Testis (tissue), 3 donors: ENCODE measurements around the gene ADRM1. TPM values are rescaled to one million over a fixed set of nuclear protein-coding genes. Genes with fewer than 3 reads are reported as not detected.

ENCODE experiments used
- DNase-seq: peaks from one replicate; pipeline ENCODE4 v3.0.0-alpha.2; 2019
- H3K27ac ChIP-seq, 2 donors: fragments of 200-600 bp; sonication (generic); one replicate each; pipeline ENCODE4 v1.5.1; 2019
- H3K27me3 ChIP-seq: fragments of 200-600 bp; sonication (generic); one replicate; pipeline ENCODE4 v1.5.1; 2019
- H3K36me3 ChIP-seq: fragments of 200-600 bp; sonication (generic); one replicate; pipeline ENCODE4 v1.5.1; 2017; ENCODE audit warnings: low read depth; ENCODE audit errors: missing control alignments
- H3K4me1 ChIP-seq: fragments of 200-600 bp; sonication (generic); one replicate; pipeline ENCODE4 v1.5.1; 2019
- H3K4me3 ChIP-seq, 2 donors: fragments of 200-600 bp; sonication (generic); one replicate each; pipeline ENCODE4 v1.5.1; 2017 to 2019
- H3K9me3 ChIP-seq: fragments of 200-600 bp; sonication (generic); one replicate; pipeline ENCODE4 v1.5.1; 2017
- POLR2A ChIP-seq: fragments of 450-650 bp; IDR thresholded peaks from one replicate; pipeline ENCODE4 v1.6.1; 2017; ENCODE audit warnings: antibody characterized with exemption, mild to moderate bottlenecking, moderate library complexity
- WGBS, 2 donors: methylation state at CpG; one replicate each; pipeline ENCODE4 v1.1.5; 2018; 5-methylcytosine and 5-hydroxymethylcytosine counted together
- intact Hi-C: fragments of 100-400 bp; cut with DNase I; formaldehyde crosslinking; loops from one replicate; pipeline ENCODE4 v1.15.1; 2023; ENCODE audit warnings: low total_unique reads
- polyA plus RNA-seq: library from polyadenylated mRNA; stranded (reverse); fragments of 350-450 nt; fragmentation: Illumina TruSeq; extraction: RNeasy Lipid Tissue Mini Kit (QIAGEN cat#74804); gene quantifications from one replicate; pipeline ENCODE4 v1.2.3, GENCODE V29; 2014; ENCODE audit warnings: low read depth, low replicate concordance; ENCODE audit not compliant: insufficient read depth
- total RNA-seq, 2 donors: library from RNA; depleted of rRNA; stranded (reverse); fragments of >200 nt; gene quantifications; one replicate each; pipeline ENCODE4 v1.2.3, GENCODE V29; 2016
- TF ChIP-seq, protein P1 (sequence below), 3 experiments: fragments of 450-650 bp in 2 of 3; fragments of 200-600 bp in 1 of 3; sonication (generic) in 1 of 3; IDR thresholded peaks; one replicate each; pipeline ENCODE4 v1.5.1; 2016 to 2019; ENCODE audit warnings: antibody characterized with exemption in 3 of 3, mild to moderate bottlenecking in 2 of 3, moderate library complexity in 1 of 3

ADRM1 gene
- total and polyA plus RNA-seq, 3 donors from 2014 or later: 191 to 286 (median 283) TPM

DNA sequence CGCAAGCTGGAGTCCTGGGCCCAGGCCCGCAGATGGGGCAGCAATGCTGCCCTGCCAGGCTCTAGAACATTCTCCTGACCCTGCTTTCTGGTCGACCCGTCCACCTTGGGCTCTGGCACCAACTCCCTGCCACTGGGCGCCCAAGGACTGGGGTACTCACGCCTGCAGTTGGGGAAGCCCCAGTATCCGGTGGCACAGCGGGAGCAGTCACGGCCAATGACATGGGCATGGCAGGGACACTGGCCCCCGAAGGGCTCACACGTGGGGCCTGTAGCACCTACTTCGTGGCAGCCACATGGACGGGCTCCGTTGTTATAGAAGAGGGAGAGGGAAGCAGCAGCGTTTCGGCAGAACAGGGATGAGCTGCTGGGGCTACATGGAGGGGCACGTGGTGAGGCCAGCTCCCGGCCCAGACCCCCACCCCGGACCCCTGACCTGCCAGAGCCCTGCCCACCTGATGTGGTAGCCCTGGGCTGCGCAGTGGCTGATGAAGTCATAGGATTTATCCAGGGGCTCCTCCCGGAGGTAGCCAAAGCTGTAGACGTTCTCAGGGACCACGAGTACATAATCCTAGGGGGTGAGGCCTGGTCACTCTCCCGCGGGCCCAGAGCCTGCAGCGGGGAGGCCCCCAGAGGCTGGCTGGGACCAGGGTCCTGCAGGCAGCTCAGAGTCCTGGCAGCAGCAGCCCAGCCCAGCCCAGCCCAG, 26.0 kb downstream of the ADRM1 start:
- intact Hi-C loops: no loop called here
- TF ChIP-seq, protein P1, sequence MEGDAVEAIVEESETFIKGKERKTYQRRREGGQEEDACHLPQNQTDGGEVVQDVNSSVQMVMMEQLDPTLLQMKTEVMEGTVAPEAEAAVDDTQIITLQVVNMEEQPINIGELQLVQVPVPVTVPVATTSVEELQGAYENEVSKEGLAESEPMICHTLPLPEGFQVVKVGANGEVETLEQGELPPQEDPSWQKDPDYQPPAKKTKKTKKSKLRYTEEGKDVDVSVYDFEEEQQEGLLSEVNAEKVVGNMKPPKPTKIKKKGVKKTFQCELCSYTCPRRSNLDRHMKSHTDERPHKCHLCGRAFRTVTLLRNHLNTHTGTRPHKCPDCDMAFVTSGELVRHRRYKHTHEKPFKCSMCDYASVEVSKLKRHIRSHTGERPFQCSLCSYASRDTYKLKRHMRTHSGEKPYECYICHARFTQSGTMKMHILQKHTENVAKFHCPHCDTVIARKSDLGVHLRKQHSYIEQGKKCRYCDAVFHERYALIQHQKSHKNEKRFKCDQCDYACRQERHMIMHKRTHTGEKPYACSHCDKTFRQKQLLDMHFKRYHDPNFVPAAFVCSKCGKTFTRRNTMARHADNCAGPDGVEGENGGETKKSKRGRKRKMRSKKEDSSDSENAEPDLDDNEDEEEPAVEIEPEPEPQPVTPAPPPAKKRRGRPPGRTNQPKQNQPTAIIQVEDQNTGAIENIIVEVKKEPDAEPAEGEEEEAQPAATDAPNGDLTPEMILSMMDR (IDR thresholded peaks at IDR 0.05): no peak
- TF ChIP-seq POLR2A: no peak
- peaks cover under 1% of the 10 kb centered on the region for H3K4me1 ChIP-seq
- no peaks in the 10 kb centered on the region for H3K9me3 ChIP-seq
- no peaks in the 10 kb centered on the region for H3K27me3 ChIP-seq
- H3K36me3 ChIP-seq: no peaks in the 10 kb centered on the region
- no peak for DNase-seq
- no peak overlapping the region for H3K4me3 ChIP-seq
- no peak overlapping the region for H3K27ac ChIP-seq
- WGBS, 2 donors: 83 to 93% methylated on average over 7 to 26 of the region's 26 CpGs

DNA sequence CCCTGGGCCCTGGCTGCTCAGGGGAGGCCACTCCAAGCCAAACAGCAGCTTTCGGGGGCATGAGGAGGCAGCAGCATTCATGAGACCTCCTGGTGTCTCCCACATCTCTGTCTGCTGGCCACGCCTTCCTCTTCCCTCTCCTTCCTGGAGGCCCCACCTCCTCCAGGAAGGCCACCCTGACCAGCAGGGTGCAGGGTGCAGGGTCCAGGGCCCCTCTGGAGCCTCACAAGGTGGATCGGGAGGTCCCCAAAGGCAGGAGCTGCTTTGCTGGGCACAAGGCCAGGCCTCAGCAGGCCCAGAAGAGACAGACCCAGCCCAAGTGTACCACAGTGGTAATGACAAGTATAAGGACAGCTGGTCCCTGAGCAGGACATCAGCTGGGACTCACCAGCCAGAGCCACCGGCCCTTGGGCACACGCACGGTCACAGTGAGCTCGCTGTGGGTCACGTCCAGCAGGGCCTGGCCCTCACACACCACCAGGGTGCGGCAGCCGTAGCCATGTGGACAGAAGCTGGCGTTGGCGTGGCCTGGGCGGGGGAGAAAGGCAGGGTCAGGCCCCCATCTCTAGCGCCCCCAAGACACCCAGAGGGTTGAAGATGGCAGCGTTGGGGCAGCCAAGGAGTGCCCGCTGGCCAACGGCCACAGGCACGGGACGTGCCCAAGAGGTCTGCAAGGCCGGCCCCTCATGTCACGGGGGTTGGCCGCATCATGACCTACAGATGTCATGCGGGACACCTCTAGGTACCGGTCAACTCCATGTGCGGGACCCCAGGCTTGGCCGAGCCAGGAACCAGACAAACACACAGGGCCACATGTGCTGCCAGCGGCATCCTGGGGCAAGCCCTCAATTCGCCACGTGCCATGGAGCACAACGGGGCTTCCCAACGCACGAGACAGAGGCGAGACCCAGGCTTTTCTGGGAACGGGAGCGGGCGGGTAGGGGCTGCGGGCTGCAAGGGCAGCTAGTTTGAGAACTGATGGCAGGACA, 26.9 kb downstream of the ADRM1 start:
- 95 to 96% methylated on average over 15 to 37 of the region's 37 CpGs for WGBS, 2 donors
- Histone ChIP-seq H3K27me3 (no peaks in the 10 kb centered on the region), H3K36me3 (no peaks in the 10 kb centered on the region), H3K4me1 (no peaks in the 10 kb centered on the region), H3K9me3 (no peaks in the 10 kb centered on the region), H3K27ac (no peak overlapping the region), H3K4me3 (no peak overlapping the region)
- no peak for TF ChIP-seq POLR2A
- TF ChIP-seq, protein P1 (IDR thresholded peaks at IDR 0.05): no peak
- DNase-seq: no peak
- intact Hi-C loops: no loop called here

DNA sequence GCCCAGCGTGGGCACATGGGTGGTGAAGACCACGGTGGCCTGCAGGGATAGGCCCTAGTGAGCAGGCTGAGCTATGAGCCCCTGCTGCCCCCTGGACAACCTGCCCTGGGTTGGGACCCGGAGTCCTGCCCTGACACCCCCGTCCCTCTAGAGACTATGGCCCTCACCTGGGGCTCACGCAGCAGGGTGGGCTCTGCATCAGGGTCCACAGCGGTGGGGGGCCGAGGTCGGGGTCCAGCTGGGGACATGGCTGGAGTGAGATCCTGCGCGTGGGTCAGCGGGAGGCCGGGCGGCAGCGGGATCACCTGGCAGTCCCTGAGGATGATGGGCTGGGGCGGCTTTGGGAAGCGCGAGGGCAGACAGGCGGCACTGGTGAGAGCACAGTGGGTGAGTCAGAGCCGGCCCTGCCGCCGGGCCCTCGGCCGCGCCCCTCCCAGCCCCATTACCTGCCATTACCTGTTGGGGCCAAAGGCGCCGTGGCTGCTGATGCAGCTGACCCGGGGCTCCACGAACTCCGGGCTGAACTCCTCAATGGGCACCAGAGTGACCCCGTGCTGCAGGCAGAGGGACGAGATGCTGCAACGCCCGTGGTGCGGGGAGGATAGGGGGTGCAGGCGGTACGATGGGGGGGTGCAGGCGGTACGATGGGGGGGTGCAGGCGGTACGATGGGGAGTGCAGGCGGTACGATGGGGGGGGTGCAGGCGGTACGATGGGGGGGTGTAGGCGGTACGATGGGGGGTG, 27.9 kb downstream of the ADRM1 start:
- no peaks in the 10 kb centered on the region for H3K27me3 ChIP-seq
- intact Hi-C loops: no loop called here
- H3K36me3 ChIP-seq: no peaks in the 10 kb centered on the region
- H3K9me3 ChIP-seq: no peaks in the 10 kb centered on the region
- 87 to 98% methylated on average over 8 to 42 of the region's 46 CpGs for WGBS, 2 donors
- H3K4me1 ChIP-seq: no peaks in the 10 kb centered on the region
- TF ChIP-seq POLR2A: no peak
- TF ChIP-seq, protein P1 (IDR thresholded peaks at IDR 0.05): no peak
- H3K27ac ChIP-seq: no peak overlapping the region
- DNase-seq: no peak
- H3K4me3 ChIP-seq: no peak overlapping the region

DNA sequence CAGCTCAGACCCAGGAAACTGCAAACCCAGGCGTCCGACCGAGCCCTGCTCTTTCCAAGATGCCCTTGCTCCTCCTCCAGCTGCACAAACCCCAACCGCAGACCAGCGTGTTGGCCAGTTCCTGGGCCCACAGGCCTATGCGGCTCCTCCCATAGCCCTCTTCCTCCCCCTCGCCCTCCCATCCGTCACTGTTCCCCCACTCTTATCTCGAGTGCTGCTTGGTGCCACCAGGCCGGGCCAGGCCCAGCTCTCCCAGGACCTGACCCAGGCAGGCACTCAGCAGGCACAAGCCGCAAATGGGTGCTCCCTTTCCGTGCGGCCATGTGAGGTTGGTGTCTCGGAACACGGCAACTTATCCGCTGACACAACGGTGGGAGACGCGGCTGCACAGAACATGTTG, 28.6 kb downstream of the ADRM1 start:
- Histone ChIP-seq H3K36me3 (no peaks in the 10 kb centered on the region), H3K27me3 (no peaks in the 10 kb centered on the region), H3K4me1 (no peaks in the 10 kb centered on the region), H3K9me3 (no peaks in the 10 kb centered on the region), H3K27ac (no peak overlapping the region), H3K4me3 (no peak overlapping the region)
- intact Hi-C loops: no loop called here
- WGBS, 2 donors: 86 to 92% methylated on average over 19 of the region's 19 CpGs
- TF ChIP-seq, protein P1 (IDR thresholded peaks at IDR 0.05): no peak
- no peak for TF ChIP-seq POLR2A
- DNase-seq: no peak
